GM12872 (cell line): Measurements from ENCODE around the gene LOXL3.
A peak's percentile ranks its signal among the peaks of the same experiment; 100 is the strongest.

Experiments used
- TF ChIP-seq, protein P1 (sequence below): IDR thresholded peaks from 3 replicates; pipeline ENCODE4 v1.5.1; 2011; ENCODE audit warnings: low read depth, mild to moderate bottlenecking, low read length, moderate library complexity; ENCODE audit not compliant: insufficient read depth

The LOXL3 gene

GRCh38 chr2:74511104-74511989 lies 42.4 kb downstream of the LOXL3 start:
- TF ChIP-seq, protein P1, sequence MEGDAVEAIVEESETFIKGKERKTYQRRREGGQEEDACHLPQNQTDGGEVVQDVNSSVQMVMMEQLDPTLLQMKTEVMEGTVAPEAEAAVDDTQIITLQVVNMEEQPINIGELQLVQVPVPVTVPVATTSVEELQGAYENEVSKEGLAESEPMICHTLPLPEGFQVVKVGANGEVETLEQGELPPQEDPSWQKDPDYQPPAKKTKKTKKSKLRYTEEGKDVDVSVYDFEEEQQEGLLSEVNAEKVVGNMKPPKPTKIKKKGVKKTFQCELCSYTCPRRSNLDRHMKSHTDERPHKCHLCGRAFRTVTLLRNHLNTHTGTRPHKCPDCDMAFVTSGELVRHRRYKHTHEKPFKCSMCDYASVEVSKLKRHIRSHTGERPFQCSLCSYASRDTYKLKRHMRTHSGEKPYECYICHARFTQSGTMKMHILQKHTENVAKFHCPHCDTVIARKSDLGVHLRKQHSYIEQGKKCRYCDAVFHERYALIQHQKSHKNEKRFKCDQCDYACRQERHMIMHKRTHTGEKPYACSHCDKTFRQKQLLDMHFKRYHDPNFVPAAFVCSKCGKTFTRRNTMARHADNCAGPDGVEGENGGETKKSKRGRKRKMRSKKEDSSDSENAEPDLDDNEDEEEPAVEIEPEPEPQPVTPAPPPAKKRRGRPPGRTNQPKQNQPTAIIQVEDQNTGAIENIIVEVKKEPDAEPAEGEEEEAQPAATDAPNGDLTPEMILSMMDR: no peak

DNA sequence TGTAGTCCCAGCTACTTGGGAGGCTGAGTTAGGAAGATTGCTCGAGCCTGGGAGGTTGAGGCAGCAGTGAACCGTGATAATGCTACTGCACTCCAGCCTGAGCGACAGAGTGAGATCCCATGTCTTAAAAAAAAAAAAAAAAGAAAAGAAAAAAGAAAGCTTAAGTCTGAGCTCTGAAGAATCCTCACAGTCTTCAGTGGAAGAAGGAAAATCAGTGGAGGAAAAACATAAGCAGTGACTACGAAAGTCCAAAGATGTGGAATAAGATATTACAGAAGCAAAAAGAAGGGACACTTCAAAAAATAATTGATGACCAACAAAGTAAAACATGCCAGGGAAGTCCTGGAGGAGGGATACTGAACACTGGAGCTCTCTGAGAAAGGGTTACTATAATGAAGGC lies 43.5 kb downstream of the LOXL3 start:
- TF ChIP-seq, protein P1: no peak

DNA sequence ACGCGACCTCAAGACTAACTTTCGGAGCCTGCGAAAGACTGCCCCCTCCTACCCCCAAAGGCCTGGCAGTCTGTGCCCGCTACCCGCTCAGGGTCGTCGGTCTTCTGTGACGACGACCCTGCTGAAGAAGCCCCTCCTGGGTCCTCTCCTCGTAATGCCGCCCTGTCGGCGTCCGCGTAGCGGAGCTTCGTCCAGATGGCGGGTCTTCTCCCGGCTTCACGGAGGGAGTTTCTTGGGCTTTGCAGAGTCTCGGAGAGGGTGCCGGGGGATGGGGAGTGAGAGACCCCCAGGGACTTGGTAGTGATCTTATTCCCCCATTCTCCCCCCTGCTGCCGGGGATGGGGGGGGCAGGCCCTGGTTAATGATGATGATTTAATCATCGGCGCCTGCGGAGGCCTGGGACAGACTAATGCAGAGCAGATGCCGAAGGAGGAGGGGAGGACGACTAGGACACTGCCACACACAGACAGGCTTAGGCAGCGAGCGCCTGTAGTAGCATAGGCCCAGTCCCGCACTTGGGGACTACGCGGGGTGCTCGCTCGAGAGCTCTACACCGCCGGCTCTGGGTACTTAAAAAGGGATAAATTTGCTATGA lies 45.7 kb downstream of the LOXL3 start:
- TF ChIP-seq, protein P1: no peak

DNA sequence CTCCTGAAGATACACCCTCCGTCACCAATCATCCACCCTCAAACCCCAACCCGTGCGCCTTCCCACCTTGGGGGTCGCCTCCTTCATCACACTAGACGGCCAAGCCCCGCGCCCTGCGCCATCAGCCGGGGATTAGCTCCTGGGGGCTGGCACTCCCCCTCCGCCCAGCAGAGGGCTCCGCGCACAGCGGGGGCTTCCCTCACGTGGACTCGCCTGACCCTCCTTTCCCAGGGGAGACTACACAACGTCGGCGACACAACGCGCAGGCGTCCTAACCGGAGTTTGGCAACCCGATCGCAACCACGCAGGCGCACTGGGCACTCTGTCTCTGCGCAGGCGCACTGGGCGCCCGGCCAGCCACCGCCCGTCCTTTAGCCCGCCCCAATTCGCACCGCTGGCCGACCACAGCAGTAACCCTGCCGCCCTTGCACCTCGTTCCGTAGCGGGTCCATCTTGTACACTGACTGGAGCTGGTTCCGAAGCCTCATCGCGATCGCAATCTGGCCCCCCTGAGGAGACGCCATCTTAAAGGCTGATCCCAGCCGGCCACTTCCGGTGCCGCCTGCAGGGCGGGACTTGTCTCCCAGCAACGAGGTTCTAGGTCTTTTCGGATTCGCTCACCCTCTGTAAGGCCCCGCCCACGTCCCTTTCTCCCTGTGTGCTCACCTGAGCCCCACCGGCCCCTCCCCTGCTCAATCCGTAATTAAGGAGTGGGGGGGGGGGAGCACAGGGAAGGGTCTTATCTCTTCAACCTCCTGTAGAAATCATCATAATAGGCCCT lies 46.4 kb downstream of the LOXL3 start, which contains the start of gene PCGF1:
TSS of gene PCGF1 (minus strand) at position 551 of the 781 bp plus-strand sequence. CDS start at position 524, 27 bp downstream.
- TF ChIP-seq, protein P1: peak; percentile 76

GRCh38 chr2:74505448-74506246 lies 48.1 kb downstream of the LOXL3 start:
- TF ChIP-seq, protein P1: no peak

GRCh38 chr2:74504591-74504990 lies 49.2 kb downstream of the LOXL3 start:
- TF ChIP-seq, protein P1: no peak
